ENCODE results near the gene CCDC17. TPM values are rescaled to one million over a fixed set of nuclear protein-coding genes. Genes with fewer than 3 reads are reported as not detected.

CCDC17 gene
- total RNA-seq, 1 experiment from 2014 or later, result 1.9 TPM

DNA sequence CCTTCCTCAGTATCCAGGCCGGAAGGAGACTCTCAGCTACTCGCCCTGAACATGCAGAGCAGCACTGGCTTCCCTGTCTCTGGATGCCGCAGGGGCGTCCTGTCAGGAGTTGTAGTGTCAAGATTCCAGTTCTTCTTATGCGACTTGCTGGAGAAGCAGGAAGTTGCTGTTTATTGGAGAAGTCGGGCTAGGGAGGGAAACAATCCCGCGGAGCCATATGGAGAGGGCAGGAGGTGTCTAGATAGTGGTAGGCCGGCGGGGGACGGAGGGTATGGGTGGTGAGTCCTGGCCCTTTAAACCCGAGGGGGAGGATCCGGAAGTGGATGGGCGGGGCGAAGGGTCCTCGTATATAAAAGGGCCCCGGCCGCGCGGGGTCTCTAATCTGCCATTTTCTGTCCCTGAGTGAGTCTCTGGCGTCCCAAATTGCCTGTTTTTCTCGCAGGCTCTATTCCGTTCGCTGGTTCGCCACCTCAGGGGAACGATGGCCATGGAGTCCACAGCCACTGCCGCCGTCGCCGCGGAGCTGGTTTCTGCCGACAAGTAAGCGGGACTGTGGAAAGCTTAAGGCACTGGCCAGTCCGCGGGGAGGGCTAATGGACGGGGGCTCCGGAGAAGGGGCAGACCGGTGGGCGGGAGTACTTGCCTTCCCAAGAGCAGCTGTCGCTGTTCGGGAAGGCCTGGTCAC, 40.0 kb downstream of the CCDC17 start, which contains the start of gene NASP:
TSS of gene NASP (plus strand) at position 376 of the 685 bp plus-strand sequence. CDS start at position 482, 106 bp downstream.
- BruUV-seq (replicated peaks), result TSS peak; percentile 66
- TF ChIP-seq CTCF (conservative IDR thresholded peaks at IDR 0.05; ENCODE audit: low read depth, low read length) (0 out of 2 replicates have a peak, but pooled peaks have one; percentile 25), EZH2phosphoT487 (IDR thresholded peaks at IDR 0.05; ENCODE audit: borderline replicate concordance, low read length) (no peak)
- H3K4me1 ChIP-seq (ENCODE audit: insufficient read depth, low read length), result peaks cover 7% of the 10 kb centered on the region
- H3K27me3 ChIP-seq (ENCODE audit: low read length), result no peaks in the 10 kb centered on the region
- ChIA-PET CTCF (interaction anchor here (1.3 kb wide), 1 partner anchor 62 kb away, joined by 3 read pairs; the partner anchor contains the start of gene PRDX1), POLR2A (ENCODE audit: unreplicated experiment) (no interaction called here)
- H2AFZ ChIP-seq (ENCODE audit: low read length), result peak within 1 kb of the TSS; percentile 100
- H3K79me2 ChIP-seq (ENCODE audit: low read length), result peaks cover 49% of the 10 kb centered on the region
- H4K20me1 ChIP-seq (ENCODE audit: low read length), result peaks cover 39% of the 10 kb centered on the region
- ATAC-seq, result peak; percentile 68
- H3K9ac ChIP-seq (ENCODE audit: low read length), result peak within 1 kb of the TSS; percentile 92
- intact Hi-C loops (cut with micrococcal nuclease), result loop anchor here (2.0 kb wide), 1 partner anchor 103 kb away; the partner anchor contains the start of gene GPBP1L1
- H3K36me3 ChIP-seq (ENCODE audit: low read depth, low read length), result no peaks in the 10 kb centered on the region
- H3K9me2 ChIP-seq (replicated peaks; ENCODE audit: low read length), result no peaks in the 10 kb centered on the region
- peak within 1 kb of the TSS; percentile 98 for H3K4me2 ChIP-seq (ENCODE audit: low read length)
- DNase-seq, result peak; percentile 80
- H3K9me3 ChIP-seq (ENCODE audit: low read length), result no peaks in the 10 kb centered on the region
- peak within 1 kb of the TSS; percentile 62 for H3K27ac ChIP-seq (ENCODE audit: low read length)
- H3K4me3 ChIP-seq (ENCODE audit: low read length), result peak within 1 kb of the TSS; percentile 91
- H3F3A ChIP-seq (ENCODE audit: low read length, unreplicated experiment), result peaks cover 3% of the 10 kb centered on the region

DNA sequence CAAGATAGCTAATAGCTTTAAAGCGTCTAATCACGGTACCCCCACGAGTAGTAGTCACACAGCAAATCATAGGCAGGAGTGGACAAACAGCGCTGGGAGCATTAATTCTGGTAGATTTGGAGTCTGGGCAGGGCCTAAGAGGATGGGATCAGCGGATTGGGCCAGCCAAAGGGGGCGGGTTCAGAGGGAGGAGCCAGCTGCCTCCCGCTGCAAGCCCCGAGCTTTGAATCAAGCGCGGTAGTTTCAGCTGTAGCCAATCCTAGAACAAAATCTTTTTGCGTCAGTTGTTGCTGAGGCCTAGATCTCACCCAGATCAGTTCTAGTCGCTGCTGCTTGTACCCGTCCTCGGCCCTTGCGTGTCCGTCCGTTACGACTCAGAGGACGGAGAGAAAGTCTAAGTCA, 40.6 kb downstream of the CCDC17 start:
- Histone ChIP-seq H3K4me1 (ENCODE audit: insufficient read depth, low read length) (peaks cover 7% of the 10 kb centered on the region), H3K9me3 (ENCODE audit: low read length) (no peaks in the 10 kb centered on the region), H3K27me3 (ENCODE audit: low read length) (no peaks in the 10 kb centered on the region), H4K20me1 (ENCODE audit: low read length) (peaks cover 34% of the 10 kb centered on the region), H3K9ac (ENCODE audit: low read length) (peak overlapping the region; percentile 92), H2AFZ (ENCODE audit: low read length) (peak overlapping the region; percentile 100), H3K4me2 (ENCODE audit: low read length) (peak overlapping the region; percentile 98), H3K36me3 (ENCODE audit: low read depth, low read length) (no peaks in the 10 kb centered on the region), H3K9me2 (replicated peaks; ENCODE audit: low read length) (no peaks in the 10 kb centered on the region), H3K4me3 (ENCODE audit: low read length) (peak overlapping the region; percentile 91), H3K27ac (ENCODE audit: low read length) (no peak overlapping the region), H3K79me2 (ENCODE audit: low read length) (peaks cover 44% of the 10 kb centered on the region), H3F3A (ENCODE audit: low read length, unreplicated experiment) (peaks cover 3% of the 10 kb centered on the region)
- peak; percentile 97 for DNase-seq
- ATAC-seq, result peak; percentile 80
- intact Hi-C loops (cut with micrococcal nuclease), result no loop called here
- POLR2A ChIA-PET (ENCODE audit: unreplicated experiment), result interaction anchor here (0.6 kb wide), 1 partner anchor 52 kb away, joined by 4 read pairs; no protein-coding TSS in a partner anchor
- CTCF ChIA-PET, result interaction anchor here (1.3 kb wide), 1 partner anchor 62 kb away, joined by 3 read pairs; the partner anchor contains the start of gene PRDX1
- TF ChIP-seq EZH2 (IDR thresholded peaks at IDR 0.05; ENCODE audit: low read length, unreplicated experiment) (no peak), CTCF (conservative IDR thresholded peaks at IDR 0.05; ENCODE audit: low read depth, low read length) (no peak), EZH2phosphoT487 (IDR thresholded peaks at IDR 0.05; ENCODE audit: borderline replicate concordance, low read length) (no peak)
- TSS peak; percentile 69 for BruUV-seq (replicated peaks)

GRCh38 chr1:45574105-45574626, 49.7 kb downstream of the CCDC17 start:
- BruUV-seq (replicated peaks), result no TSS peak
- Histone ChIP-seq H3K9me2 (replicated peaks; ENCODE audit: low read length) (no peaks in the 10 kb centered on the region), H3K4me2 (ENCODE audit: low read length) (no peak overlapping the region), H3K4me3 (ENCODE audit: low read length) (no peak overlapping the region), H3K79me2 (ENCODE audit: low read length) (no peaks in the 10 kb centered on the region), H3K9me3 (ENCODE audit: low read length) (no peaks in the 10 kb centered on the region), H3K27me3 (ENCODE audit: low read length) (no peaks in the 10 kb centered on the region), H3K36me3 (ENCODE audit: low read depth, low read length) (peaks cover 9% of the 10 kb centered on the region), H3F3A (ENCODE audit: low read length, unreplicated experiment) (no peaks in the 10 kb centered on the region), H4K20me1 (ENCODE audit: low read length) (no peaks in the 10 kb centered on the region), H2AFZ (ENCODE audit: low read length) (no peak overlapping the region), H3K27ac (ENCODE audit: low read length) (no peak overlapping the region), H3K4me1 (ENCODE audit: insufficient read depth, low read length) (no peaks in the 10 kb centered on the region), H3K9ac (ENCODE audit: low read length) (no peak overlapping the region)
- no peak for TF ChIP-seq CTCF (conservative IDR thresholded peaks at IDR 0.05; ENCODE audit: low read depth, low read length)
- no peak for TF ChIP-seq EZH2 (IDR thresholded peaks at IDR 0.05; ENCODE audit: low read length, unreplicated experiment)
- no peak for TF ChIP-seq EZH2phosphoT487 (IDR thresholded peaks at IDR 0.05; ENCODE audit: borderline replicate concordance, low read length)
- POLR2A ChIA-PET (ENCODE audit: unreplicated experiment), result no interaction called here
- no peak for DNase-seq
- CTCF ChIA-PET, result no interaction called here
- no peak for ATAC-seq
- intact Hi-C loops (cut with micrococcal nuclease), result no loop called here

All from PC-3 (cell line).